NCI-H2171 (cell line): ENCODE results near the gene AFF3.
"Not testable (repeated sequence)": the region's sequence is repeated elsewhere in the genome, so short reads cannot be mapped to it uniquely, and the experiment has no call there.

ENCODE experiments used
- DNase-seq: peaks from one replicate; lab custom pipeline; 2025; lab: John Stamatoyannopoulos, UW

AFF3 gene

GRCh38 chr2:99747842-99748241, 394.5 kb downstream of the AFF3 start:
- no peak for DNase-seq

GRCh38 chr2:99743146-99743545, 399.2 kb downstream of the AFF3 start:
- DNase-seq, result no peak

GRCh38 chr2:99737537-99737936, 404.9 kb downstream of the AFF3 start:
- DNase-seq, result no peak

- DNase-seq, result no peak
Measured at GRCh38 chr2:99735753-99736152, 406.6 kb downstream of the AFF3 start.

- not testable (repeated sequence) for DNase-seq
Measured at GRCh38 chr2:99735314-99735713, 407.1 kb downstream of the AFF3 start.

- DNase-seq, result no peak
Measured at GRCh38 chr2:99734236-99734635, 408.2 kb downstream of the AFF3 start.

- DNase-seq, result no peak
Measured at GRCh38 chr2:99729104-99730025, 413.0 kb downstream of the AFF3 start.

- no peak for DNase-seq
Measured at GRCh38 chr2:99728166-99728565, 414.2 kb downstream of the AFF3 start.

GRCh38 chr2:99727199-99727598, 415.2 kb downstream of the AFF3 start:
- DNase-seq, result no peak

- no peak for DNase-seq
Measured at GRCh38 chr2:99726691-99727090, 415.7 kb downstream of the AFF3 start.

GRCh38 chr2:99725820-99726219, 416.6 kb downstream of the AFF3 start:
- DNase-seq, result no peak

- DNase-seq, result no peak
Measured at GRCh38 chr2:99722476-99722875, 419.9 kb downstream of the AFF3 start.

GRCh38 chr2:99719102-99719501, 423.3 kb downstream of the AFF3 start:
- no peak for DNase-seq

GRCh38 chr2:99715956-99716355, 426.4 kb downstream of the AFF3 start:
- no peak for DNase-seq

- DNase-seq, result no peak
Measured at GRCh38 chr2:99714349-99714748, 428.0 kb downstream of the AFF3 start.

GRCh38 chr2:99711144-99711543, 431.2 kb downstream of the AFF3 start:
- no peak for DNase-seq

GRCh38 chr2:99710721-99711120, 431.7 kb downstream of the AFF3 start:
- peak; percentile 80 for DNase-seq

- DNase-seq, result no peak
Measured at GRCh38 chr2:99709229-99709628, 433.2 kb downstream of the AFF3 start.

GRCh38 chr2:99708231-99708630, 434.2 kb downstream of the AFF3 start:
- DNase-seq, result no peak

GRCh38 chr2:99707592-99707991, 434.8 kb downstream of the AFF3 start:
- DNase-seq, result no peak

- no peak for DNase-seq
Measured at GRCh38 chr2:99706735-99707134, 435.7 kb downstream of the AFF3 start.

- DNase-seq, result no peak
Measured at GRCh38 chr2:99701503-99701902, 440.9 kb downstream of the AFF3 start.

GRCh38 chr2:99700482-99701398, 441.6 kb downstream of the AFF3 start:
- no peak for DNase-seq
